Astrocyte of the spinal cord (primary cell): Measurements from ENCODE around the gene ESYT2.

ENCODE experiments used
- DNase-seq: peaks from one replicate; pipeline ENCODE4 v3.0.0; 2011; ENCODE audit warnings: low read depth, low spot score
- H3K4me3 ChIP-seq: 2 replicates; pipeline ENCODE4 v1.5.1; 2011; ENCODE audit warnings: low read depth, mild to moderate bottlenecking, low read length, moderate library complexity
- CTCF ChIP-seq: IDR thresholded peaks from 2 replicates; pipeline ENCODE4 v1.5.1; 2012; ENCODE audit warnings: low read depth, mild to moderate bottlenecking, low read length, inconsistent platforms
- in situ Hi-C: cut with HindIII; loops from 2 replicates; pipeline ENCODE4 v1.10.0; 2017; ENCODE audit warnings: low sequenced_read_pairs

ESYT2 gene

GRCh38 chr7:158834878-158835784 lies 5.8 kb upstream of the ESYT2 start:
- no peak for DNase-seq
- in situ Hi-C loops, result no loop called here
- TF ChIP-seq CTCF, result no peak
- H3K4me3 ChIP-seq, result no peak overlapping the region

GRCh38 chr7:158832994-158833393 lies 3.7 kb upstream of the ESYT2 start:
- no peak for DNase-seq
- H3K4me3 ChIP-seq, result no peak overlapping the region
- TF ChIP-seq CTCF, result no peak
- in situ Hi-C loops, result no loop called here

GRCh38 chr7:158831738-158832091 lies 2.4 kb upstream of the ESYT2 start:
- in situ Hi-C loops, result no loop called here
- H3K4me3 ChIP-seq, result no peak overlapping the region
- TF ChIP-seq CTCF, result no peak
- DNase-seq, result no peak

- in situ Hi-C loops, result no loop called here
- DNase-seq, result no peak
- H3K4me3 ChIP-seq, result peak overlapping the region; percentile 66
- TF ChIP-seq CTCF, result no peak
Observed at GRCh38 chr7:158830211-158830723, 958 bp upstream of the ESYT2 start.

GRCh38 chr7:158829021-158829341 lies 328 bp downstream of the ESYT2 start:
- H3K4me3 ChIP-seq, result peak overlapping the region; percentile 74
- in situ Hi-C loops, result no loop called here
- peak; percentile 81 for DNase-seq
- TF ChIP-seq CTCF, result no peak

GRCh38 chr7:158828133-158829020 lies 932 bp downstream of the ESYT2 start:
- H3K4me3 ChIP-seq, result peak overlapping the region; percentile 74
- DNase-seq, result peak; percentile 45
- in situ Hi-C loops, result no loop called here
- no peak for TF ChIP-seq CTCF
